ENCODE measurements around the gene DENND1A. TPM values are rescaled to one million over a fixed set of nuclear protein-coding genes. Genes with fewer than 3 reads are reported as not detected.
A peak's percentile ranks its signal among the peaks of the same experiment; 100 is the strongest.

The DENND1A gene
- polyA plus RNA-seq, 2 of the 4 experiments (the other 2 are of a cell fraction), result 15.1 to 21.9 TPM

GRCh38 chr9:123339666-123340510 lies 590.0 kb downstream of the DENND1A start:
- peak in 1 of 2 experiments; percentile 20; a peak in 1 of 6 replicates for ATAC-seq
- no peaks in the 10 kb centered on the region for H3K4me1 ChIP-seq
- H3K4me2 ChIP-seq, result no peak overlapping the region
- no peak for DNase-seq (ENCODE audit: low read depth in 1 of 2, low spot score in 1 of 2)
- no peak for FAIRE-seq
- H3K9me3 ChIP-seq, result no peaks in the 10 kb centered on the region
- TF ChIP-seq, protein P1, sequence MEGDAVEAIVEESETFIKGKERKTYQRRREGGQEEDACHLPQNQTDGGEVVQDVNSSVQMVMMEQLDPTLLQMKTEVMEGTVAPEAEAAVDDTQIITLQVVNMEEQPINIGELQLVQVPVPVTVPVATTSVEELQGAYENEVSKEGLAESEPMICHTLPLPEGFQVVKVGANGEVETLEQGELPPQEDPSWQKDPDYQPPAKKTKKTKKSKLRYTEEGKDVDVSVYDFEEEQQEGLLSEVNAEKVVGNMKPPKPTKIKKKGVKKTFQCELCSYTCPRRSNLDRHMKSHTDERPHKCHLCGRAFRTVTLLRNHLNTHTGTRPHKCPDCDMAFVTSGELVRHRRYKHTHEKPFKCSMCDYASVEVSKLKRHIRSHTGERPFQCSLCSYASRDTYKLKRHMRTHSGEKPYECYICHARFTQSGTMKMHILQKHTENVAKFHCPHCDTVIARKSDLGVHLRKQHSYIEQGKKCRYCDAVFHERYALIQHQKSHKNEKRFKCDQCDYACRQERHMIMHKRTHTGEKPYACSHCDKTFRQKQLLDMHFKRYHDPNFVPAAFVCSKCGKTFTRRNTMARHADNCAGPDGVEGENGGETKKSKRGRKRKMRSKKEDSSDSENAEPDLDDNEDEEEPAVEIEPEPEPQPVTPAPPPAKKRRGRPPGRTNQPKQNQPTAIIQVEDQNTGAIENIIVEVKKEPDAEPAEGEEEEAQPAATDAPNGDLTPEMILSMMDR (IDR thresholded peaks at IDR 0.05), result no peak
- TF ChIP-seq, protein P2, sequence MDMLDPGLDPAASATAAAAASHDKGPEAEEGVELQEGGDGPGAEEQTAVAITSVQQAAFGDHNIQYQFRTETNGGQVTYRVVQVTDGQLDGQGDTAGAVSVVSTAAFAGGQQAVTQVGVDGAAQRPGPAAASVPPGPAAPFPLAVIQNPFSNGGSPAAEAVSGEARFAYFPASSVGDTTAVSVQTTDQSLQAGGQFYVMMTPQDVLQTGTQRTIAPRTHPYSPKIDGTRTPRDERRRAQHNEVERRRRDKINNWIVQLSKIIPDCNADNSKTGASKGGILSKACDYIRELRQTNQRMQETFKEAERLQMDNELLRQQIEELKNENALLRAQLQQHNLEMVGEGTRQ (IDR thresholded peaks at IDR 0.05), result peak; percentile 28; the same call in 1 of the 2 replicates
- TF ChIP-seq BCL3 (IDR thresholded peaks at IDR 0.05), result no peak
- 73% methylated on average over 31 of the region's 32 CpGs for WGBS (ENCODE audit: missing lambda C conversion rate)
- CTCF ChIA-PET, result interaction anchor here (0.6 to 9.1 kb wide), 4 partner anchors 10 to 292 kb away, joined by 3 to 84 read pairs (median 13); no protein-coding TSS in a partner anchor
- H3K27ac ChIP-seq, result no peak overlapping the region
- H3K4me3 ChIP-seq, result no peak overlapping the region
- POLR2A ChIA-PET, result no interaction called here

- FAIRE-seq (no peak), DNase-seq (ENCODE audit: low read depth in 1 of 2, low spot score in 1 of 2) (no peak)
Observed at GRCh38 chr9:123338710-123339665, 590.9 kb downstream of the DENND1A start.

More at GRCh38 chr9:123338710-123339665, 590.9 kb downstream of the DENND1A start:
- ChIA-PET POLR2A (interaction anchor here (0.7 kb wide), 2 partner anchors 15 to 120 kb away, joined by 4 to 5 read pairs; no protein-coding TSS in a partner anchor), CTCF (interaction anchor here (0.6 to 9.1 kb wide), 4 partner anchors 11 to 293 kb away, joined by 3 to 84 read pairs (median 13); no protein-coding TSS in a partner anchor)
- Histone ChIP-seq H3K4me1 (no peaks in the 10 kb centered on the region), H3K4me2 (no peak overlapping the region), H3K27ac (no peak overlapping the region), H3K4me3 (no peak overlapping the region), H3K9me3 (no peaks in the 10 kb centered on the region)
- TF ChIP-seq PBX3 (IDR thresholded peaks at IDR 0.05) (no peak), KDM5A (IDR thresholded peaks at IDR 0.05) (no peak), HOXB13 (CRISPR knock-in tag; IDR thresholded peaks at IDR 0.05; ENCODE audit: low read depth) (no peak), ZNF302 (CRISPR knock-in tag; IDR thresholded peaks at IDR 0.05) (no peak), CEBPB (IDR thresholded peaks at IDR 0.05) (no peak), CHD4 (IDR thresholded peaks at IDR 0.05; ENCODE audit: borderline replicate concordance) (no peak), ZFP36 (IDR thresholded peaks at IDR 0.05; ENCODE audit: borderline replicate concordance, partially characterized antibody) (peak; percentile 62), PHF8 (IDR thresholded peaks at IDR 0.05; ENCODE audit: borderline replicate concordance, low read depth) (no peak)
- TF ChIP-seq, protein P1 (IDR thresholded peaks at IDR 0.05), result no peak
- WGBS (ENCODE audit: missing lambda C conversion rate), result 79% methylated on average over 35 of the region's 35 CpGs
- no peak; a peak in 1 of 6 replicates for ATAC-seq
